GM21786 (cell line): ENCODE results near the gene QSOX2.
"Not testable (repeated sequence)": the region's sequence is repeated elsewhere in the genome, so short reads cannot be mapped to it uniquely, and the experiment has no call there.

Source experiments
- ATAC-seq: cut with Tn5 transposase; IDR thresholded peaks from one replicate; pipeline ENCODE4 v1.9.1; 2021; ENCODE audit not compliant: unreplicated experiment

Gene QSOX2

GRCh38 chr9:136282272-136282861, 36.8 kb upstream of the QSOX2 start:
- no peak for ATAC-seq

GRCh38 chr9:136281421-136282271, 36.0 kb upstream of the QSOX2 start:
- ATAC-seq: no peak

GRCh38 chr9:136280535-136281315, 35.1 kb upstream of the QSOX2 start:
- ATAC-seq: no peak

GRCh38 chr9:136279471-136279870, 33.9 kb upstream of the QSOX2 start:
- no peak for ATAC-seq

GRCh38 chr9:136278894-136279293, 33.3 kb upstream of the QSOX2 start:
- no peak for ATAC-seq

- ATAC-seq: no peak
Measured at GRCh38 chr9:136278221-136278620, 32.6 kb upstream of the QSOX2 start.

GRCh38 chr9:136277746-136278145, 32.1 kb upstream of the QSOX2 start:
- ATAC-seq: no peak

- no peak for ATAC-seq
Measured at GRCh38 chr9:136276716-136277115, 31.1 kb upstream of the QSOX2 start.

DNA sequence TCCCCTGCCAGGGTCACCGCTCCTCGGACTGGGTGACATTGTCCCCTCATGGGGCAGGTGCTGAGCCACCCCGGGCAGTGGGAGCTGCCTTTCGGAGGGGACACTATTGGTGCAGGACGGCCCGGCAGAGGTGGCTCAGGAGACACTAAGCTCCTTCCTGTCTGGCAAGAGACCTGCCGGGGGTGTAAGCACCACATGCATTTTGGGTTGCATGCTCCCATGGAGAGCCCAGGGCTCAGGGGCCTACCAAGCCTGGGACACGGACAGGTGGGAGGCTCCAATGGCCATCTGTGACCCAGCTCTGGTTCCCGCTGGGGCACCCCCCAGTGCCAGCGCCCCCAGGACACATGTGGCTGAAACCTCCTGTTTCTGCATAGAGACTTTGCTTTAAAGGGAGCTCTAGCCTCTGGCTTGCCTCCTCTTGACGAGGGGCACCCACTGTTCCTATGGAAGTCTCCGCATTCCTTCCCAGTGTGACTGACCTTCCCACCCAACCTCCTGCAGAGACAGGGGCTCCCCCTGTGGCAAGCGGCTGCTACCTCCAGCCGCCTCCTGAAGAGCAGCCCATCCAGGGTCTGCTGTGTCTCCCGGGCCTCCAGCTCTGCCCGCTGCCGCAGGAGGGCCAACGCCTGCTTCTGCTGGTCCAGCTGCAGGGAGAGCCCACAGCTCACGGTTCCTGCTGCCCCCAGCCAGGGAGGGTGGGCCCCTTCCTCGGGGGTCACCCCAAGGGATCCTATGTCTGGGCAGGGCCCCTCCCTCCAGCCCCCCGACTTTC, 30.2 kb upstream of the QSOX2 start:
- no peak for ATAC-seq

- ATAC-seq: no peak
Measured at GRCh38 chr9:136274786-136275654, 29.4 kb upstream of the QSOX2 start.

GRCh38 chr9:136273921-136274785, 28.5 kb upstream of the QSOX2 start:
- no peak for ATAC-seq

- ATAC-seq: no peak
Measured at GRCh38 chr9:136273244-136273865, 27.7 kb upstream of the QSOX2 start.

DNA sequence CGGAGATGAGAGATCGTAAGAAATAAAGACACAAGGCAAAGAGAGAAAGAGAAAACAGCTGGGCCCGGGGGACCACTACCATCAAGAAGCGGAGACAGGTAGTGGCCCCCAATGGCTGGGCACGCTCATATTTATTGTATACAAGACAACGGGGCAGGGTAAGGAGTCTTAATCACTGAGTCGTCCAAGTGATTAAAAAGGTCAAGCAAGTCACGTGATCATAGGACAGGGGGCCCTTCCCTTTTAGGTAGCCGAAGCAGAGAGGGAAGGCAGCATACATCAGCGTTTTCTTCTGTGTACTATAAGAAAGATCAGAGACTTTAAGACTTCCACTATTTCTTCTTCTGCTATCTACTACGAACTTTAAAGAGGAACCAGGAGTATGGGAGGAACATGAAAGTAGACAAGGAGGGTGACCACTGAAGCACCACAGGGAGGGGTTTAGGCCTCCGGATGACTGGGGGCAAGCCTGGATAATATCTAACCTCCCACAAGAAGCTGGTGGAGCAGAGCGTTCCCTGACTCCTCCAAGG, 24.6 kb upstream of the QSOX2 start:
- ATAC-seq: no peak

GRCh38 chr9:136268735-136269134, 23.1 kb upstream of the QSOX2 start:
- no peak for ATAC-seq

GRCh38 chr9:136268318-136268717, 22.7 kb upstream of the QSOX2 start:
- no peak for ATAC-seq

GRCh38 chr9:136267261-136268111, 21.9 kb upstream of the QSOX2 start:
- ATAC-seq: peak; percentile 71

DNA sequence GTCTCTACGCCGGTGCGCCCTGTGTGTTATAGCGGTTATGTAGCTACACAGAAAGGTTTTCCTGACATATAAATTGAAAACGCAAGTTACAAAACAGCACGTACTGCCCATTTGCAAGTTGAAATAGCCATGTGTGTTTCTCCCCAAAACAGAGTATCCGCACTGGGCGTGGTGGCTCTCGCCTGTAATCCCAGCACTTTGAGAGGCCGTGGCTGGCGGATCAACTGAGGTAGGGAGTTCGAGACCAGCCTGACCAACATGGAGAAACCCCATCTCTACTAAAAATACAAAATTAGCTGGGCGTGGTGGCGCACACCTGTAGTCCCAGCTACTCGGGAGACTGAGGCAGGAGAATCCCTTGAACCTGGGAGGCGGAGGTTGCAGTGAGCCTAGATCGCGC, 21.0 kb upstream of the QSOX2 start:
- ATAC-seq: not testable (repeated sequence)
